Measurements from ENCODE around the gene PTPRM. TPM values are rescaled to one million over a fixed set of nuclear protein-coding genes. Genes with fewer than 3 reads are reported as not detected.

Gene PTPRM
- total RNA-seq, 1 experiment from 2014 or later = 6.2 TPM

DNA sequence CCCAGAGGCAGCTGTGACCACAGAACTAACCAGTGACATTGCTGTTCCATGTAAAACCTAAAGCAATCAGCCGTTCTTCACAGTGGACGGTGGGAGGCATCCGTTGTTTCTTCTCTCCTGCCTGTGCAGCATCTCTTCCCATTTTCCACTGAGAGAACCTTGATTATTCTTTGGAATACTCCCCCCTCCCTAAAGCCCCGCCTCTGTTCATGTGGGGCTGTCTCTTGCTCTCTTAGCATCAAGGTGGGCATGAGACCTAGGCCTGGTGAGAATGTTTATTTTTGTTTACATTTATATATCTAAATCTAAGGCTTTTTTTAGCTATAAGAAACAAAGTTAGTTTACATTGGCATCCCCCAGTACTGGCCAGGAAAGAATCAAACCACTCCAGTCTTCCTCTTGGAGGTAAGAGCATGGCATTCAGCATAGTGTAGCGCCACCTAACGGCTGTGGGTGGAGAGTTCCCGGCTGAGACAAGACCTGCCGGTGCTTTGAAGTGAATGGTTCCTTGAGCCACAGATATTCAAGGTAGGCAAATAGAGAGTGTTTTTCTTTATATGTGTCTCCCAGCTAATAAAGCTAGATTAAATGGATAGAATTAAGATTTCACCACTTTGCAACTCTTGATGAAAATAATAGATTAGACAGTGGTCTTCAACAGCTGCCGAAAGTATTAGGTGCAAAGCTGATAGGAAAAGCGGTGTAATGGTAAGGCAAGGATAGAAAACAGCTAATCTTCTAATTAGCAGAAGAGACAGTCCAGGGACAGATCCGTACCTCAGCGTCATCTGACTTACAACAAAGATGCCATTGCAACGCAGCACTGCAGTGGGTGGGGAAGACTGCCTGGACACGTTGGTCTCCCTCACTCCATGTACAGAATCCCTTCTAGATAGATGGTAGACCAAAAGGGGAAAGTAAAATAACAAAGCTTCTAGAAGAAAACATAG is 822.5 kb downstream of the PTPRM start:
- H2AFZ ChIP-seq (ENCODE audit: low read length) = no peak overlapping the region
- H3K4ac ChIP-seq (ENCODE audit: low read depth, low read length) = no peak overlapping the region
- no peak overlapping the region for H3K18ac ChIP-seq (ENCODE audit: insufficient read length, low read depth, low read length)
- no peaks in the 10 kb centered on the region for H3K27me3 ChIP-seq (ENCODE audit: insufficient read depth, low read length)
- H4K8ac ChIP-seq (replicated peaks; ENCODE audit: insufficient read length, low read depth, low read length) = no peak overlapping the region
- H4K91ac ChIP-seq (ENCODE audit: insufficient read length, low read depth, low read length) = no peak overlapping the region
- H3K9me3 ChIP-seq (ENCODE audit: control insufficient read depth, low read depth, low read length) = no peaks in the 10 kb centered on the region
- no peak overlapping the region for H3K27ac Mint-ChIP-seq
- TF ChIP-seq, protein P1, sequence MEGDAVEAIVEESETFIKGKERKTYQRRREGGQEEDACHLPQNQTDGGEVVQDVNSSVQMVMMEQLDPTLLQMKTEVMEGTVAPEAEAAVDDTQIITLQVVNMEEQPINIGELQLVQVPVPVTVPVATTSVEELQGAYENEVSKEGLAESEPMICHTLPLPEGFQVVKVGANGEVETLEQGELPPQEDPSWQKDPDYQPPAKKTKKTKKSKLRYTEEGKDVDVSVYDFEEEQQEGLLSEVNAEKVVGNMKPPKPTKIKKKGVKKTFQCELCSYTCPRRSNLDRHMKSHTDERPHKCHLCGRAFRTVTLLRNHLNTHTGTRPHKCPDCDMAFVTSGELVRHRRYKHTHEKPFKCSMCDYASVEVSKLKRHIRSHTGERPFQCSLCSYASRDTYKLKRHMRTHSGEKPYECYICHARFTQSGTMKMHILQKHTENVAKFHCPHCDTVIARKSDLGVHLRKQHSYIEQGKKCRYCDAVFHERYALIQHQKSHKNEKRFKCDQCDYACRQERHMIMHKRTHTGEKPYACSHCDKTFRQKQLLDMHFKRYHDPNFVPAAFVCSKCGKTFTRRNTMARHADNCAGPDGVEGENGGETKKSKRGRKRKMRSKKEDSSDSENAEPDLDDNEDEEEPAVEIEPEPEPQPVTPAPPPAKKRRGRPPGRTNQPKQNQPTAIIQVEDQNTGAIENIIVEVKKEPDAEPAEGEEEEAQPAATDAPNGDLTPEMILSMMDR (conservative IDR thresholded peaks at IDR 0.05) = peak; percentile 97
- peak; percentile 80 for DNase-seq
- no peak overlapping the region for H2BK20ac ChIP-seq (ENCODE audit: low read depth, low read length, poor library complexity, severe bottlenecking)
- H2BK12ac ChIP-seq (ENCODE audit: insufficient read length, low read depth, low read length) = no peak overlapping the region
- no peaks in the 10 kb centered on the region for H4K20me1 ChIP-seq (ENCODE audit: control insufficient read depth, insufficient read depth, insufficient read length)
- H3K9me3 Mint-ChIP-seq = peaks cover 0 to 3% of the 10 kb centered on the region in 2 experiments; a peak in 1 of 5 replicates
- no peak overlapping the region for H3K4me3 Mint-ChIP-seq
- no peaks in the 10 kb centered on the region for H3K79me2 ChIP-seq (ENCODE audit: insufficient read depth, low read length)
- no peaks in the 10 kb centered on the region for H3K23me2 ChIP-seq (ENCODE audit: insufficient read length, low read depth, low read length, poor library complexity, severe bottlenecking)
- no peaks in the 10 kb centered on the region; the same call in 1 of the 2 replicates for H3K27me3 Mint-ChIP-seq (ENCODE audit: low read depth)
- no peak overlapping the region for H3K23ac ChIP-seq (ENCODE audit: insufficient read length, low read depth, low read length)
- no peak overlapping the region for H2BK5ac ChIP-seq (ENCODE audit: insufficient read length, low read length)
- no peak overlapping the region for H3K4me2 ChIP-seq (ENCODE audit: insufficient read depth, insufficient read length, low read length)
- no peak overlapping the region for H3K14ac ChIP-seq (ENCODE audit: insufficient read depth, low read length)
- H3K36me3 Mint-ChIP-seq (ENCODE audit: insufficient read depth in 1 of 3, low read depth in 3 of 3) = peaks cover 6 to 9% (median 8%) of the 10 kb centered on the region in 3 experiments; a peak in 5 of 7 replicates
- H3K27ac ChIP-seq (ENCODE audit: insufficient read length, low read depth, low read length) = no peak overlapping the region
- H3K9ac ChIP-seq (ENCODE audit: extremely low read depth, insufficient read length, low read length) = no peak overlapping the region
- no peaks in the 10 kb centered on the region; the same call in 1 of the 2 replicates for H3K4me1 ChIP-seq (ENCODE audit: insufficient read depth, low read length)
- no peaks in the 10 kb centered on the region for H3K79me1 ChIP-seq (ENCODE audit: insufficient read depth, low read depth, low read length, poor library complexity, severe bottlenecking)
- H3K56ac ChIP-seq (ENCODE audit: insufficient read length, low read depth, low read length) = no peak overlapping the region
- no peak overlapping the region for H3T11ph ChIP-seq (ENCODE audit: low read length)
- WGBS (ENCODE audit: extremely low coverage, insufficient read length, low lambda C conversion rate) = no CpG with 5 or more reads among the region's 14 CpGs
- no peak overlapping the region for H2AK5ac ChIP-seq (ENCODE audit: insufficient read length, low read length)
- H4K5ac ChIP-seq (ENCODE audit: insufficient read length, low read depth, low read length) = no peak overlapping the region
- no peak overlapping the region for H2BK120ac ChIP-seq (ENCODE audit: low read depth, low read length, poor library complexity, severe bottlenecking)
- peaks cover 14 to 17% of the 10 kb centered on the region in 2 experiments for H3K4me1 Mint-ChIP-seq
- no peak overlapping the region for H2BK15ac ChIP-seq (ENCODE audit: low read depth, low read length)
